ENCODE results near the gene FOXC1.

The FOXC1 gene

GRCh38 chr6:1645466-1646185, 35.9 kb downstream of the FOXC1 start:
- no peak for DNase-seq

GRCh38 chr6:1651362-1651761, 41.6 kb downstream of the FOXC1 start:
- DNase-seq: no peak

- DNase-seq: no peak
These were observed 43.1 kb downstream of the FOXC1 start for GRCh38 chr6:1652842-1653241.

GRCh38 chr6:1654054-1654453, 44.3 kb downstream of the FOXC1 start:
- no peak for DNase-seq

- DNase-seq: no peak
These were observed 47.5 kb downstream of the FOXC1 start for GRCh38 chr6:1657116-1657770.

GRCh38 chr6:1657771-1658165, 48.1 kb downstream of the FOXC1 start:
- no peak for DNase-seq

GRCh38 chr6:1658212-1659005, 48.7 kb downstream of the FOXC1 start:
- DNase-seq: no peak

- DNase-seq: no peak
These were observed 50.1 kb downstream of the FOXC1 start for GRCh38 chr6:1659816-1660215.

GRCh38 chr6:1662534-1662933, 52.8 kb downstream of the FOXC1 start:
- no peak for DNase-seq
